Stimulated activated effector memory CD8-positive, alpha-beta T cell treated with anti-CD3 and anti-CD28 coated beads, Interleukin-12 subunit alpha, Interleukin-12 subunit beta, amount 100 ng/mL, for 72 hours (primary cell): ENCODE data around the gene EMX2.
"Not testable (repeated sequence)": the region's sequence is repeated elsewhere in the genome, so short reads cannot be mapped to it uniquely, and the experiment has no call there.

ENCODE experiments used
- ATAC-seq: fragments of 150-1000 bp; cut with Tn5 transposase; 2 replicates; pipeline ENCODE4 v1.10.0; 2021
- DNase-seq, 2 donors: peaks; one replicate each; pipeline ENCODE4 v3.0.0; 2021 to 2022; ENCODE audit warnings: low spot score in 2 of 2
- H3K27ac Mint-ChIP-seq: one replicate; pipeline ENCODE4 v1.8.0; 2022; ENCODE audit warnings: mild to moderate bottlenecking, mixed read lengths
- H3K36me3 Mint-ChIP-seq: one replicate; pipeline ENCODE4 v1.8.0; 2022; ENCODE audit warnings: mild to moderate bottlenecking, mixed read lengths
- H3K4me1 Mint-ChIP-seq: one replicate; pipeline ENCODE4 v1.8.0; 2022; ENCODE audit warnings: mixed read lengths
- H3K4me3 Mint-ChIP-seq: one replicate; pipeline ENCODE4 v1.8.0; 2022; ENCODE audit warnings: mild to moderate bottlenecking, mixed read lengths
- H3K9me3 Mint-ChIP-seq: one replicate; pipeline ENCODE4 v1.8.0; 2022; ENCODE audit warnings: mixed read lengths

EMX2 gene

GRCh38 chr10:117559712-117560111, 17.2 kb downstream of the EMX2 start:
- no peak overlapping the region for H3K27ac Mint-ChIP-seq
- no peak overlapping the region for H3K4me3 Mint-ChIP-seq
- H3K4me1 Mint-ChIP-seq: no peaks in the 10 kb centered on the region
- no peaks in the 10 kb centered on the region for H3K9me3 Mint-ChIP-seq
- no peaks in the 10 kb centered on the region for H3K36me3 Mint-ChIP-seq
- ATAC-seq (no peak), DNase-seq (no peak)

- no peak overlapping the region for H3K4me3 Mint-ChIP-seq
- H3K36me3 Mint-ChIP-seq: no peaks in the 10 kb centered on the region
- H3K27ac Mint-ChIP-seq: no peak overlapping the region
- H3K4me1 Mint-ChIP-seq: no peaks in the 10 kb centered on the region
- H3K9me3 Mint-ChIP-seq: no peaks in the 10 kb centered on the region
- ATAC-seq (no peak), DNase-seq (no peak)
Observed at GRCh38 chr10:117560942-117561341, 18.4 kb downstream of the EMX2 start.

- Mint-ChIP-seq H3K9me3 (no peaks in the 10 kb centered on the region), H3K4me1 (no peaks in the 10 kb centered on the region), H3K27ac (no peak overlapping the region), H3K4me3 (no peak overlapping the region), H3K36me3 (no peaks in the 10 kb centered on the region)
- DNase-seq: no peak
- no peak for ATAC-seq
Observed at GRCh38 chr10:117562220-117562619, 19.7 kb downstream of the EMX2 start.

GRCh38 chr10:117562896-117563737, 20.6 kb downstream of the EMX2 start:
- H3K4me3 Mint-ChIP-seq: no peak overlapping the region
- H3K9me3 Mint-ChIP-seq: no peaks in the 10 kb centered on the region
- DNase-seq (no peak), ATAC-seq (no peak)
- no peak overlapping the region for H3K27ac Mint-ChIP-seq
- H3K4me1 Mint-ChIP-seq: no peaks in the 10 kb centered on the region
- no peaks in the 10 kb centered on the region for H3K36me3 Mint-ChIP-seq

- no peaks in the 10 kb centered on the region for H3K36me3 Mint-ChIP-seq
- DNase-seq: no peak
- no peaks in the 10 kb centered on the region for H3K4me1 Mint-ChIP-seq
Observed at GRCh38 chr10:117563780-117564179, 21.2 kb downstream of the EMX2 start.

GRCh38 chr10:117565068-117565467, 22.5 kb downstream of the EMX2 start:
- Mint-ChIP-seq H3K4me3 (no peak overlapping the region), H3K27ac (no peak overlapping the region), H3K36me3 (no peaks in the 10 kb centered on the region), H3K9me3 (no peaks in the 10 kb centered on the region), H3K4me1 (no peaks in the 10 kb centered on the region)
- ATAC-seq: no peak
- DNase-seq: no peak

More at GRCh38 chr10:117563780-117564179, 21.2 kb downstream of the EMX2 start:
- ATAC-seq: no peak
- no peak overlapping the region for H3K4me3 Mint-ChIP-seq
- no peak overlapping the region for H3K27ac Mint-ChIP-seq
- no peaks in the 10 kb centered on the region for H3K9me3 Mint-ChIP-seq

- H3K9me3 Mint-ChIP-seq: no peaks in the 10 kb centered on the region
- H3K36me3 Mint-ChIP-seq: no peaks in the 10 kb centered on the region
- DNase-seq: no peak
- no peak overlapping the region for H3K27ac Mint-ChIP-seq
- no peaks in the 10 kb centered on the region for H3K4me1 Mint-ChIP-seq
- H3K4me3 Mint-ChIP-seq: no peak overlapping the region
- no peak for ATAC-seq
Observed at GRCh38 chr10:117568334-117568733, 25.8 kb downstream of the EMX2 start.

- DNase-seq (no peak), ATAC-seq (no peak)
- Mint-ChIP-seq H3K36me3 (no peaks in the 10 kb centered on the region), H3K4me1 (no peaks in the 10 kb centered on the region), H3K4me3 (no peak overlapping the region), H3K27ac (no peak overlapping the region), H3K9me3 (no peaks in the 10 kb centered on the region)
Observed at GRCh38 chr10:117569610-117570390, 27.3 kb downstream of the EMX2 start.

- DNase-seq (no peak), ATAC-seq (no peak)
- Mint-ChIP-seq H3K36me3 (no peaks in the 10 kb centered on the region), H3K4me3 (no peak overlapping the region), H3K27ac (no peak overlapping the region), H3K9me3 (no peaks in the 10 kb centered on the region), H3K4me1 (no peaks in the 10 kb centered on the region)
Observed at GRCh38 chr10:117570880-117571279, 28.3 kb downstream of the EMX2 start.

- Mint-ChIP-seq H3K4me3 (no peak overlapping the region), H3K36me3 (no peaks in the 10 kb centered on the region), H3K9me3 (no peaks in the 10 kb centered on the region), H3K4me1 (no peaks in the 10 kb centered on the region), H3K27ac (no peak overlapping the region)
- DNase-seq (no peak), ATAC-seq (no peak)
Observed at GRCh38 chr10:117574498-117575146, 32.1 kb downstream of the EMX2 start.

GRCh38 chr10:117578490-117578889, 35.9 kb downstream of the EMX2 start:
- H3K4me3 Mint-ChIP-seq: no peak overlapping the region
- no peaks in the 10 kb centered on the region for H3K4me1 Mint-ChIP-seq
- ATAC-seq: no peak
- DNase-seq: no peak
- no peaks in the 10 kb centered on the region for H3K9me3 Mint-ChIP-seq
- H3K36me3 Mint-ChIP-seq: no peaks in the 10 kb centered on the region
- no peak overlapping the region for H3K27ac Mint-ChIP-seq

GRCh38 chr10:117578999-117579590, 36.5 kb downstream of the EMX2 start:
- DNase-seq (no peak), ATAC-seq (no peak)
- no peaks in the 10 kb centered on the region for H3K4me1 Mint-ChIP-seq
- H3K9me3 Mint-ChIP-seq: no peaks in the 10 kb centered on the region
- no peak overlapping the region for H3K27ac Mint-ChIP-seq
- no peaks in the 10 kb centered on the region for H3K36me3 Mint-ChIP-seq
- no peak overlapping the region for H3K4me3 Mint-ChIP-seq

- ATAC-seq (no peak), DNase-seq (no peak)
- H3K9me3 Mint-ChIP-seq: no peaks in the 10 kb centered on the region
- H3K4me1 Mint-ChIP-seq: no peaks in the 10 kb centered on the region
- H3K4me3 Mint-ChIP-seq: no peak overlapping the region
- no peak overlapping the region for H3K27ac Mint-ChIP-seq
- no peaks in the 10 kb centered on the region for H3K36me3 Mint-ChIP-seq
Observed at GRCh38 chr10:117581961-117582360, 39.4 kb downstream of the EMX2 start.

- H3K27ac Mint-ChIP-seq, DNase-seq, H3K4me3 Mint-ChIP-seq, H3K9me3 Mint-ChIP-seq, ATAC-seq, H3K4me1 Mint-ChIP-seq, H3K36me3 Mint-ChIP-seq: not testable (repeated sequence)
Observed at GRCh38 chr10:117584831-117585230, 42.3 kb downstream of the EMX2 start.

GRCh38 chr10:117587036-117587435, 44.5 kb downstream of the EMX2 start:
- H3K36me3 Mint-ChIP-seq: no peaks in the 10 kb centered on the region
- no peak overlapping the region for H3K4me3 Mint-ChIP-seq
- ATAC-seq (no peak), DNase-seq (no peak)
- peaks cover 2% of the 10 kb centered on the region for H3K9me3 Mint-ChIP-seq
- H3K4me1 Mint-ChIP-seq: no peaks in the 10 kb centered on the region
- H3K27ac Mint-ChIP-seq: no peak overlapping the region
